ENCODE data around the gene AKAP6.

AKAP6 gene

GRCh38 chr14:32514236-32514635, 185.1 kb downstream of the AKAP6 start:
- ATAC-seq (replicated peaks) = no peak
- H3K4me3 Mint-ChIP-seq = no peak overlapping the region
- H3K27ac Mint-ChIP-seq = no peak overlapping the region

DNA sequence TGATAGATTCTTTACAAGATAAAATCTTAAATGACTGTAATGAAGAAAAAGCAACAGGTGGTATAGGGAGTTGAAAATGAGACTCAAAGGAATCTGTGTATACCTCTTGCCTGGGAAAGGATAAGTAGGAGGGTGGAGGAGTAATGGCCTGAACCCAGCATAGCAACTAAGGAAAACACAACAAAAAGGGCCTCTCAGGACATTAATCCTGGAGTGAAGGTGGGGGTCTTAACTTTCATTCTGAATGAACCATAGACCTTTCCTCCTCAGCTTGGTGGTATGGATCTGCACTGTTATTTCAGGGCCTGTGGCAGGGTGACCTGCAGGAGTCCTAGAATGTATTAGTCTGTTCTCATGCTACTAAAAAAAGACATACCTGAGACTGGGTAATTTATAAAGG, 185.6 kb downstream of the AKAP6 start:
- no peaks in the 10 kb centered on the region for H3K4me1 Mint-ChIP-seq (ENCODE audit: low read depth in 2 of 2)
- no peak overlapping the region for H3K27ac Mint-ChIP-seq
- H3K4me3 Mint-ChIP-seq = no peak overlapping the region
- no peak for ATAC-seq (replicated peaks)
- peaks cover 10 to 11% of the 10 kb centered on the region in 2 donors for H3K27me3 Mint-ChIP-seq
- peaks cover 7 to 10% of the 10 kb centered on the region in 2 donors for H3K9me3 Mint-ChIP-seq
- no peaks in the 10 kb centered on the region for H3K36me3 Mint-ChIP-seq (ENCODE audit: insufficient read depth)
- DNase-seq = no peak

More at GRCh38 chr14:32514236-32514635, 185.1 kb downstream of the AKAP6 start:
- Mint-ChIP-seq H3K4me1 (ENCODE audit: low read depth in 2 of 2) (no peaks in the 10 kb centered on the region), H3K36me3 (ENCODE audit: insufficient read depth) (no peaks in the 10 kb centered on the region), H3K9me3 (peaks cover 6 to 10% of the 10 kb centered on the region in 2 donors), H3K27me3 (peaks cover 10 to 11% of the 10 kb centered on the region in 2 donors)
- DNase-seq = no peak

DNA sequence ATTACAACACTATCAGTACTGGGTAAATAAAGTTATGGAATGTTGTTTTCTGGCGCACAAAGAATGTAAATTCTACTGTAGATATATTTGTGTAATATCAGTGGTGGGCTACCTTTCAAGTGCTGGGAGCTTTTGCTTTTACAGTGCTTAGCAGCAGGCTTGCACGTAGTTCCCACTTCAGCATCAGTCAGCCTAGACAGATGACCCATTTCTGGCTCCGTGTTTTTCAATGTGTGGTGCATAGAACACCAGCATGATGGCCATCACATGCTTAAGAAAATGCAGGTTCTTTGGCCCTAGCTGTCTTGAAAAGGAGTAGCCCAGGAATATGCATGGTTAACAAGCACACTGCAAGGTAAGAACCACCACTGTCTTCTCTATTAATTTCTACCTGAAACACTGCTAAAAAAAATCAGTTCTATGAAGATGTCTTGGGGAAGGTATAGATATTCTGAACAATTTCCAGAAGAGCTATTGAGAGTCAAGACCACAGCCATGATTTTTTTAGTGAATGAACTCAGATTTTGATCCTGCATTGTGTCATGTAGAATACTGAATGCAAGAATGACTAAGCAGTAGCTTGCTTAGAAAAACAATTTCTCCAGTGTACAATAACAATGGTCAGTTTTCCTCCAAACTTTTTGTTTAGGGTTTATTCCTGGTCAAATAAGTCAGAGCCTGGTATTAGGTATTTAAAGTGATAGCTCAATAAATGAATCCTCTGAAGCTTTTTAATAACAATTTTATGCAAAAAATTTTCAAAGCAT, 195.7 kb downstream of the AKAP6 start:
- Mint-ChIP-seq H3K9me3 (peaks cover 0 to 6% of the 10 kb centered on the region in 2 donors), H3K4me1 (ENCODE audit: low read depth in 2 of 2) (no peaks in the 10 kb centered on the region), H3K4me3 (no peak overlapping the region), H3K27ac (no peak overlapping the region), H3K36me3 (ENCODE audit: insufficient read depth) (no peaks in the 10 kb centered on the region), H3K27me3 (no peaks in the 10 kb centered on the region)
- ATAC-seq (replicated peaks) = no peak
- DNase-seq = no peak

DNA sequence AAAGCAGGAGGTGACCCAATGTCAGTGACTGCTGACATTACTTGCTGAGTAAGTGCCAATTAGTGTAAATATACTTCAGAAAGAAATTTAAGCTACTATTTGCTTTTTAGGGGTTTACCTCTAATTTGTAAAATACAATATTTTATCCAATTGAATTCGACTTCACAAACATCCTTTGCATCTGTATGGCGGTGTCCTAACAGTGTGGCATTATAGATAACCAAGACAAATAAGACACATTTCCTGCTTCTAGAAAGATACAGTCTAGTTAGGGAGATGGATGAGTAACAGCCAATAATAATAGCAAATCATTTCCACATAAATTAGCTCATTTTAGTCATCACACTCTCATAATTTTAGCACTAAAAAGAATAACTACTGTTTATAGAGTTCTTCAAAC, 196.5 kb downstream of the AKAP6 start:
- Mint-ChIP-seq H3K9me3 (peaks cover 0 to 6% of the 10 kb centered on the region in 2 donors), H3K27me3 (no peaks in the 10 kb centered on the region), H3K27ac (no peak overlapping the region), H3K4me3 (no peak overlapping the region), H3K36me3 (ENCODE audit: insufficient read depth) (no peaks in the 10 kb centered on the region), H3K4me1 (ENCODE audit: low read depth in 2 of 2) (no peaks in the 10 kb centered on the region)
- ATAC-seq (replicated peaks) = no peak
- DNase-seq = no peak

DNA sequence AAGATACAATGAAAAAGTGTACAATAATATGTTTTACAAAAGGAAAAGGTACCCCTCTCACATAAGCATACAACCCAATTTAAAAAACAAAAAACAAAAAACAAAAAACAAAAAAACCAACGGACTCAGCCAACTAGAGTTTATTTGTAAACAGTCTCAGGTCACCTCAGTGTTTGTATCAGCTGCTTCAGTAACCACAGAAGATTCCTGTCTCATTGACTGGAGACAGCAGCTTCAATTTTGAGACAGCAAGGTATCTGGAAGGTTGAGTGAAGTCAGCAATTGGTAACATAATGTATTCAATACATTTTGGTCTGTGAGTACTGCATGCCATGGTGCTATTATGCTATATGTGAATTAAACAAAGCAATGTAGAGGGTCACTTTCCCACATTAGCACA, 201.7 kb downstream of the AKAP6 start:
- H3K4me1 Mint-ChIP-seq (ENCODE audit: low read depth in 2 of 2) = no peaks in the 10 kb centered on the region
- no peaks in the 10 kb centered on the region for H3K27me3 Mint-ChIP-seq
- no peaks in the 10 kb centered on the region for H3K36me3 Mint-ChIP-seq (ENCODE audit: insufficient read depth)
- peaks cover 8 to 10% of the 10 kb centered on the region in 2 donors for H3K9me3 Mint-ChIP-seq
- DNase-seq (no peak), ATAC-seq (replicated peaks) (no peak)
- H3K4me3 Mint-ChIP-seq = no peak overlapping the region
- no peak overlapping the region for H3K27ac Mint-ChIP-seq

GRCh38 chr14:32531942-32532515, 202.9 kb downstream of the AKAP6 start:
- Mint-ChIP-seq H3K4me3 (no peak overlapping the region), H3K27ac (no peak overlapping the region), H3K9me3 (peaks cover 8 to 13% of the 10 kb centered on the region in 2 donors), H3K27me3 (no peaks in the 10 kb centered on the region), H3K4me1 (ENCODE audit: low read depth in 2 of 2) (no peaks in the 10 kb centered on the region), H3K36me3 (ENCODE audit: insufficient read depth) (no peaks in the 10 kb centered on the region)
- ATAC-seq (replicated peaks) (no peak), DNase-seq (no peak)

- ATAC-seq (replicated peaks) = no peak
- no peaks in the 10 kb centered on the region for H3K4me1 Mint-ChIP-seq (ENCODE audit: low read depth in 2 of 2)
- no peak overlapping the region for H3K27ac Mint-ChIP-seq
- peaks cover 8 to 13% of the 10 kb centered on the region in 2 donors for H3K9me3 Mint-ChIP-seq
- DNase-seq = no peak
- no peak overlapping the region for H3K4me3 Mint-ChIP-seq
- H3K27me3 Mint-ChIP-seq = no peaks in the 10 kb centered on the region
- H3K36me3 Mint-ChIP-seq (ENCODE audit: insufficient read depth) = no peaks in the 10 kb centered on the region
These were observed 205.0 kb downstream of the AKAP6 start for GRCh38 chr14:32534145-32534544.

GRCh38 chr14:32536175-32536574, 207.1 kb downstream of the AKAP6 start:
- Mint-ChIP-seq H3K4me3 (no peak overlapping the region), H3K27me3 (no peaks in the 10 kb centered on the region), H3K9me3 (peaks cover 8 to 10% of the 10 kb centered on the region in 2 donors), H3K36me3 (ENCODE audit: insufficient read depth) (no peaks in the 10 kb centered on the region), H3K27ac (no peak overlapping the region), H3K4me1 (ENCODE audit: low read depth in 2 of 2) (no peaks in the 10 kb centered on the region)
- DNase-seq (no peak), ATAC-seq (replicated peaks) (no peak)

GRCh38 chr14:32537166-32537565, 208.1 kb downstream of the AKAP6 start:
- peaks cover 8 to 10% of the 10 kb centered on the region in 2 donors for H3K9me3 Mint-ChIP-seq
- no peaks in the 10 kb centered on the region for H3K27me3 Mint-ChIP-seq
- H3K36me3 Mint-ChIP-seq (ENCODE audit: insufficient read depth) = no peaks in the 10 kb centered on the region
- H3K27ac Mint-ChIP-seq = no peak overlapping the region
- no peaks in the 10 kb centered on the region for H3K4me1 Mint-ChIP-seq (ENCODE audit: low read depth in 2 of 2)
- ATAC-seq (replicated peaks) (no peak), DNase-seq (no peak)
- H3K4me3 Mint-ChIP-seq = no peak overlapping the region

DNA sequence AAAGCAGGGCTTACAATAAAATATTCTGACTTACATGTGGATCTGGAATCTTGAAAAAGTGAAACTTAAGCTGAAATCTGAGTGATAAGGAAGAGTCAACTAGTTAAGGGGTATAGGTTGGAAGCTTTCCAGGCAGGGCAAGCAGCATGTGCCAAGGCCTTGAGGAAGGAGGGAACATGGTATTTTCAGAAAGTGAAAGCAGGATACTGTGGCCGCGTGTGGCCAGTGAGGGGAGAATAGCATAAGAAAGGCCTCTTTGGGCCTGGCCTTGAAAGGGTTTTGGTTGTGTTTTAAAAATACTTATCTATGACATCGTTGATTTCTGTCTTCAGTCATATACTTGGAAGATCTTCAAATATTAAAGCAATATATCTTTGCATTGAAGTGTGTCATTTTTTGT, 213.4 kb downstream of the AKAP6 start:
- Mint-ChIP-seq H3K36me3 (ENCODE audit: insufficient read depth) (no peaks in the 10 kb centered on the region), H3K27ac (no peak overlapping the region), H3K9me3 (no peaks in the 10 kb centered on the region), H3K27me3 (no peaks in the 10 kb centered on the region), H3K4me1 (ENCODE audit: low read depth in 2 of 2) (no peaks in the 10 kb centered on the region), H3K4me3 (no peak overlapping the region)
- no peak for DNase-seq
- no peak for ATAC-seq (replicated peaks)

DNA sequence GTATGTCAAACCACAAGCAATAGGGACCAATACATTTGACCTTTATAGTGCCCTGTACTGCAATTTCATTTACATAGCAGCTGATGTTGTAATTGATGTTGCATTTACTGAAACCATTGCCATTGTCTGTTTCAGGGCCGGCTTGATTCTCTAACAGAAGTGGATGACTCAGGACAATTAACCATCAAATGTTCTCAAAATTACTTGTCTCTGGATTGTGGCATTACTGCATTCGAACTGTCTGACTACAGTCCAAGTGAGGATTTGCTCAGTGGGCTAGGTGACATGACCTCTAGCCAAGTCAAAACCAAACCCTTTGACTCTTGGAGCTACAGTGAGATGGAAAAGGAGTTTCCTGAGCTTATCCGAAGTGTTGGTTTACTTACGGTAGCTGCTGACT, 216.0 kb downstream of the AKAP6 start:
- peaks cover 0 to 1% of the 10 kb centered on the region in 2 donors for H3K9me3 Mint-ChIP-seq
- H3K4me3 Mint-ChIP-seq = no peak overlapping the region
- ATAC-seq (replicated peaks) = no peak
- DNase-seq = no peak
- H3K36me3 Mint-ChIP-seq (ENCODE audit: insufficient read depth) = no peaks in the 10 kb centered on the region
- H3K4me1 Mint-ChIP-seq (ENCODE audit: low read depth in 2 of 2) = no peaks in the 10 kb centered on the region
- H3K27ac Mint-ChIP-seq = no peak overlapping the region
- no peaks in the 10 kb centered on the region for H3K27me3 Mint-ChIP-seq

DNA sequence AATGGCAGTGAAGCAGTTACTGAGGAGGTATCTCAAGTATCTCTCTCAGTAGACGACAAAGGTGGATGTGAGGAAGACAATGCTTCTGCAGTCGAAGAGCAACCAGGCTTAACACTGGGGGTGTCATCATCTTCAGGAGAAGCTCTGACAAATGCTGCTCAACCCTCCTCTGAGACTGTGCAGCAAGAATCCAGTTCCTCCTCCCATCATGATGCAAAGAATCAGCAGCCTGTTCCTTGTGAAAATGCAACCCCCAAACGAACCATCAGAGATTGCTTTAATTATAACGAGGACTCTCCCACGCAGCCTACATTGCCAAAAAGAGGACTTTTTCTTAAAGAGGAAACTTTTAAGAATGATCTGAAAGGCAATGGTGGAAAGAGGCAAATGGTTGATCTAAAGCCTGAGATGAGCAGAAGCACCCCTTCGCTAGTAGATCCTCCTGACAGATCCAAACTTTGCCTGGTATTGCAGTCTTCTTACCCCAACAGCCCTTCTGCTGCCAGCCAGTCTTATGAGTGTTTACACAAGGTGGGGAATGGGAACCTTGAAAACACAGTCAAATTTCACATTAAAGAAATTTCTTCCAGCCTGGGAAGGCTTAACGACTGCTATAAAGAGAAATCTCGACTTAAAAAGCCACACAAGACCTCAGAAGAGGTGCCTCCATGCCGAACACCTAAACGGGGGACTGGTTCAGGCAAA, 216.6 kb downstream of the AKAP6 start:
- DNase-seq (no peak), ATAC-seq (replicated peaks) (no peak)
- H3K27ac Mint-ChIP-seq = no peak overlapping the region
- H3K36me3 Mint-ChIP-seq (ENCODE audit: insufficient read depth) = no peaks in the 10 kb centered on the region
- peaks cover 0 to 1% of the 10 kb centered on the region in 2 donors for H3K9me3 Mint-ChIP-seq
- no peaks in the 10 kb centered on the region for H3K27me3 Mint-ChIP-seq
- H3K4me3 Mint-ChIP-seq = no peak overlapping the region
- no peaks in the 10 kb centered on the region for H3K4me1 Mint-ChIP-seq (ENCODE audit: low read depth in 2 of 2)

GRCh38 chr14:32546246-32546645, 217.1 kb downstream of the AKAP6 start:
- no peaks in the 10 kb centered on the region for H3K4me1 Mint-ChIP-seq (ENCODE audit: low read depth in 2 of 2)
- no peaks in the 10 kb centered on the region for H3K36me3 Mint-ChIP-seq (ENCODE audit: insufficient read depth)
- H3K4me3 Mint-ChIP-seq = no peak overlapping the region
- peaks cover 0 to 1% of the 10 kb centered on the region in 2 donors for H3K9me3 Mint-ChIP-seq
- DNase-seq (no peak), ATAC-seq (replicated peaks) (no peak)
- H3K27ac Mint-ChIP-seq = no peak overlapping the region
- no peaks in the 10 kb centered on the region for H3K27me3 Mint-ChIP-seq

DNA sequence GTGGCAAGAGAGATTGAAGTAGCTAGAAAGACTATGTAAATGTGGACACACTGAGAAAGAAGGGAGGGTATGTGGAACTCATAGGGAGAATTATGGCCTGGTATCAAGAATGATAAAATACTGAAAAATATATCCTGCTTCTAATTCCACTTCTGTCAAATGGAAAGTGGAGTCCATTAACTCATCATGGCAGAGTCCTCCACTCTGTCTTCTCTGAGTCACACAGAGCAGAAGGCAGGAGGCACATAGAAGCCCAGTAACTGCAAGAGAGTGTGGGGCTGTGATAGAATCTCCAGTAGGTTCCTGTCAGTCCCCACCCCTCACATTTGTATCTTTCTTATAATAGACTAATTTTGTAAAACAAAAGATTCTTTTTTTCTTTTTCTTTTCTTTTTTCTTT, 223.7 kb downstream of the AKAP6 start:
- Mint-ChIP-seq H3K4me3 (no peak overlapping the region), H3K36me3 (ENCODE audit: insufficient read depth) (no peaks in the 10 kb centered on the region), H3K27ac (no peak overlapping the region), H3K9me3 (peaks cover 0 to 1% of the 10 kb centered on the region in 2 donors), H3K4me1 (ENCODE audit: low read depth in 2 of 2) (no peaks in the 10 kb centered on the region), H3K27me3 (no peaks in the 10 kb centered on the region)
- ATAC-seq (replicated peaks) (no peak), DNase-seq (no peak)
